ENCODE data around the gene PROZ.

PROZ gene

GRCh38 chr13:113178070-113178895 lies 19.8 kb downstream of the PROZ start:
- no peak for TF ChIP-seq CTCF (IDR thresholded peaks at IDR 0.05; ENCODE audit: extremely low read depth, missing control alignments)
- DNase-seq (ENCODE audit: low spot score): no peak

DNA sequence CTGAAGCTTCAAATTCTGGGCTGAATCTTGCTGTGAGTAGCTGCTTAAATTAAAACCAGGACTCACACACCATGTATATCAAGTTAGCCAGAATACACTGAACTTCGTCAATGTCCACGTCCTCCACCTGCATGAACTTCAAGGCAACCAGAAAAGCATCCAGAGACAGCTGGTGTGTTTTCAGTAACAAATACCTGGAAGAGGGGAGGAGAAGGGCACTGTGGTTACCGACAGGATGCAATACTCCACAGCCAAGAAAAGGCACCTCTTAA lies 20.4 kb downstream of the PROZ start:
- no peak for TF ChIP-seq CTCF (IDR thresholded peaks at IDR 0.05; ENCODE audit: extremely low read depth, missing control alignments)

DNA sequence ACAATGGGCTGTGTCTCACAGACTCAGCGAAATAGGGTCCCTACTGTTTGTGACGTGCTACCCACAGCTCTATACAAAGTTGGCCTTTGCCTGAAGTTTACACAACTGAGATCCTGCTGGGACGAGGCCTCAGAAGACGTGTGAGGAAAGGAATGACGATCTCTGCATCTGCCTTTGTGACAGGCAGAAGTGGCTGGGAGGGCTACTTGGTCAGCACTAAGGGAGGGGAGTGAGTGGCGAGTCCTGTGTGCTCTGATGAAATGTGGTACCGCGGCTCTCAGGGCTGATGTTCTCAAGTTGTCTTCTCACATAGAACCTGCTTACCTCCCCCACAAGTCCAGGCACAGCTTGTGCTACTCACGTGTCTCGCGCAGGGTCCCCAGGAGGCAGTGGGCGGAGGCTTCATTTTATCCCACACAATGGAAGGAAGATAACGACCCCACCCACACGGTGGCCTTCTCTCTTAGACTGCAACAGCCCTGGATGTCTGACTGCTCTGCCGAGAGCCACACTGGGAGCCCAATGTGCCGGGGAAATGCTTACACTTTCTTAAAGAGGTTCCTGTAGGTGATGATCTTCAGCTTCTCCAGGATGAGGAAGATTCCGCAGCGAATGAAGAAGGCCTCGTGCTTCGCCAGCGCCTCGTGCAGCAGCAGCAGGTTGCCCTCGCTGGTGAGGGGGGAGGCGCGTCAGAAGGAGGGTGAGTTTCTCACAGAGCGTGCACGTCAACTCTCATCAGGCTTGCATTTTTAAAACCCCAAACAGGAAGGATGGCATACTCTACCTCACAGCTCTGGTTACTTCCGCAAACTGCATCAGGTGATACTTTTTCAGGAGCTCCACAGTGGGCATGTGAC lies 21.2 kb downstream of the PROZ start:
- no peak for TF ChIP-seq CTCF (IDR thresholded peaks at IDR 0.05; ENCODE audit: extremely low read depth, missing control alignments)
- DNase-seq (ENCODE audit: low spot score): no peak

More for the DNA sequence above, 20.4 kb downstream of the PROZ start:
- no peak for DNase-seq (ENCODE audit: low spot score)

DNA sequence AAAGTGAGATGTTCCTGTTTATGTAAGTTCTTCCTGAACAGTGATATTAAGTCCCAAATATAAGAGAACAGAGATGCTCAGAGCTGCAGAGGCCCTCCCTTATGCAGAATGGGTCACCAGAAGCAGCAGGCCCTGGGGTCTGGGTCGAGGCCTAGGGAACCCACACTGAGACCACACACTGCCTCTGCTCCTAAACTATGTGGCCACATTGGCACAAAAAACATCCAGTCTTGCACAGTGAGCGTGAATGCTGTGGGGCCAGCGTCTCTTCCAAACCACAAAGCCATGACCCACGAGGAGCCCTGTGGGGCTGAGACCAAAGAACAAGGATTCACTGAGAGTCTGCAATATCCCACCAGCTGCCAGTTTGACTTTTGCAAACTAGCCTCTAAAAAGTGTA lies 23.6 kb downstream of the PROZ start:
- no peak for TF ChIP-seq CTCF (IDR thresholded peaks at IDR 0.05; ENCODE audit: extremely low read depth, missing control alignments)

DNA sequence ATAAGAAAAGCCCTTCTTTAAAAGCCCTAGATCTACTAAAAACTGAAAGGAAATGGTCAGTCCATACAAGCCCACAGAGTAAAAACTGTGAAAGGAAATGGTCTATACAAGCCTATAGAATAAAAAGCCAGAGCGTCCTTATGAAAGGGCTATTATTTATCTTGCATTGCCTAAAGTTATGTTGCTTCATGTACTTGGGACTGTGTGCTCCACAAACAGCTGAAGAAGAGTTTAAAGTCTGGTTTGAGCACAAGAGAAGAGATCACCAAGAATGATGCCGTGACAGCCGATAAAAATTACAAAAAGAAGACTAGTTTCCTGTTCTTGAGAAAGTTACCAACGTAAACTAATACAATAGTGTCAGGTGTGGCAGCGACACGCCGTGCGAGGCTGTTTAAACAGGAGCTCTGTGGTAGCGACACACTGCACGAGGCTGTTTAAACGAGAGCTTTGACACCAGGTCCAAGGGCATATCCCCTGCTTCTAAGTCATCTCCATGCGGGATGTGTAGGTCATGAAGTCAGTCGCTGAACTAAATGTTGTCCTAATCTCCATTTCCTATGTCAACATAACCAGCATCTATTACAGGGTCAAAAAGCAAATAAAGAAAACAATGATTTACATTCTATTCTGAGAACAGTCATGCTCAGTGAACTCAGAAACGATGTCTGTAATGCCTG lies 25.1 kb downstream of the PROZ start:
- no peak for TF ChIP-seq CTCF (IDR thresholded peaks at IDR 0.05; ENCODE audit: extremely low read depth, missing control alignments)
- DNase-seq (ENCODE audit: low spot score): no peak

More for the DNA sequence above, 23.6 kb downstream of the PROZ start:
- no peak for DNase-seq (ENCODE audit: low spot score)

GRCh38 chr13:113184568-113185440 lies 26.4 kb downstream of the PROZ start:
- no peak for DNase-seq (ENCODE audit: low spot score)
- TF ChIP-seq CTCF (IDR thresholded peaks at IDR 0.05; ENCODE audit: extremely low read depth, missing control alignments): no peak
